Astrocyte (in vitro differentiated cells and primary cell): ENCODE measurements around the gene FCER2.

Experiments used
- CTCF ChIP-seq: IDR thresholded peaks from 2 replicates; pipeline ENCODE4 v1.5.1; 2011; ENCODE audit warnings: low read depth, mild to moderate bottlenecking, inconsistent platforms, low read length, moderate library complexity; ENCODE audit not compliant: insufficient read depth
- EZH2 ChIP-seq: IDR thresholded peaks from 2 replicates; pipeline ENCODE4 v1.6.1; 2012; ENCODE audit warnings: mild to moderate bottlenecking, low read length, inconsistent platforms; ENCODE audit not compliant: insufficient read depth

- TF ChIP-seq CTCF = no peak
- no peak for TF ChIP-seq EZH2
These were observed 32.6 kb upstream of the FCER2 start for GRCh38 chr19:7734220-7735203.
